ENCODE results near the gene MRPS25.

GRCh38 chr3:15097891-15098290 is 32.8 kb upstream of the MRPS25 start:
- no peak for TF ChIP-seq CTCF (IDR thresholded peaks at IDR 0.05)
- no peak for TF ChIP-seq POLR2AphosphoS5 (IDR thresholded peaks at IDR 0.05; ENCODE audit: low read depth, low read length)
- no peak for TF ChIP-seq REST (IDR thresholded peaks at IDR 0.05; ENCODE audit: insufficient read depth in 1 of 2, low read depth in 2 of 2, low read length in 1 of 2)
- no peak for TF ChIP-seq SIN3A (IDR thresholded peaks at IDR 0.05; ENCODE audit: borderline replicate concordance, insufficient read depth, low read depth, low read length)
